AML-193 (cell line): ENCODE data around the gene CCDC157.
A peak's percentile ranks its signal among the peaks of the same experiment; 100 is the strongest.

Experiments used
- DNase-seq, 2 experiments: peaks; one replicate each; lab custom pipeline; 2025; lab: John Stamatoyannopoulos, UW

Gene CCDC157

GRCh38 chr22:30356449-30357235 lies at the start of gene CCDC157, which contains the start of gene SF3A1:
Gene CCDC157 (plus strand): TSS chr22:30357007. CDS start chr22:30366001, 8,994 bp downstream.
Gene SF3A1 (minus strand): TSS chr22:30356894. CDS start chr22:30356792, 102 bp downstream.
- DNase-seq = peak; percentile 76 to 78

GRCh38 chr22:30307041-30307574 lies 49.7 kb upstream of the CCDC157 start:
- no peak for DNase-seq

GRCh38 chr22:30308093-30308492 lies 48.7 kb upstream of the CCDC157 start:
- DNase-seq = no peak

GRCh38 chr22:30308518-30309230 lies 48.1 kb upstream of the CCDC157 start:
- DNase-seq = no peak

DNA sequence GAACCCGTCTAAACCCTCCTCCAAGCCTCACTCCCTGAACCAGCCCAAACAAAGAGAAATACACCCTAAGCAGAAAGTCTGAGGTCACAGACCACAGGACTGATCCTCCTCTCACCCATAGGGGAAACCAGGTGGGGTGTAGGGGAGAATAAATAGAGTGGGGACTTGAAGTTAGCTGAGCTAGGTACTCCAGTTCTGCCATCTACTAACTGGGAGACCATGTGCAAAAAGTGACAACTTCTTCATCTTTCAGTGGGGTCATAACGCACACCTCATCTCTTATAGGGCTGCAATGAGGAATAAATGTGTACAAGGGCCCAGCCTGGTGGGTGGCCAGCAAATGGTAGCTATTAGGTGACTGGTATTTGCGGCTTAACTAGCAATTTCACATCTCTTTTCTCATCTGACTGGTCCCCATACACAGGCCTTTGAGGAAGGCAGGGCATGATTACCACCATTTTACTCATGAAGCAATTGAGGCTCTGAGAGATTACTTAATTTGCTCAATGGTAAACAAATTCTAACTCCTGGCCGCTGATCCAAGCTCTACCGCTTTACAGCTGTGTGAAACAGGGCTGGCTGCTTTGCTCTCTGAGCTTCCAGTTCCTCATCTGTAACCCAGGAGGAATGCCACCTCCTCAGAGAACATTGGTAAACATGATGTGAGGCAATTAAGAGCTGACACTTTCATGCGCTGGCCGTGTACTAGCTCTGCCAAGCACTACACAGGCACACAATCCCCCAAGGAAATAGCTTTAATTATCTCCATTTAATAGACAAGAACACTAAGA lies 46.7 kb upstream of the CCDC157 start:
- DNase-seq = no peak

DNA sequence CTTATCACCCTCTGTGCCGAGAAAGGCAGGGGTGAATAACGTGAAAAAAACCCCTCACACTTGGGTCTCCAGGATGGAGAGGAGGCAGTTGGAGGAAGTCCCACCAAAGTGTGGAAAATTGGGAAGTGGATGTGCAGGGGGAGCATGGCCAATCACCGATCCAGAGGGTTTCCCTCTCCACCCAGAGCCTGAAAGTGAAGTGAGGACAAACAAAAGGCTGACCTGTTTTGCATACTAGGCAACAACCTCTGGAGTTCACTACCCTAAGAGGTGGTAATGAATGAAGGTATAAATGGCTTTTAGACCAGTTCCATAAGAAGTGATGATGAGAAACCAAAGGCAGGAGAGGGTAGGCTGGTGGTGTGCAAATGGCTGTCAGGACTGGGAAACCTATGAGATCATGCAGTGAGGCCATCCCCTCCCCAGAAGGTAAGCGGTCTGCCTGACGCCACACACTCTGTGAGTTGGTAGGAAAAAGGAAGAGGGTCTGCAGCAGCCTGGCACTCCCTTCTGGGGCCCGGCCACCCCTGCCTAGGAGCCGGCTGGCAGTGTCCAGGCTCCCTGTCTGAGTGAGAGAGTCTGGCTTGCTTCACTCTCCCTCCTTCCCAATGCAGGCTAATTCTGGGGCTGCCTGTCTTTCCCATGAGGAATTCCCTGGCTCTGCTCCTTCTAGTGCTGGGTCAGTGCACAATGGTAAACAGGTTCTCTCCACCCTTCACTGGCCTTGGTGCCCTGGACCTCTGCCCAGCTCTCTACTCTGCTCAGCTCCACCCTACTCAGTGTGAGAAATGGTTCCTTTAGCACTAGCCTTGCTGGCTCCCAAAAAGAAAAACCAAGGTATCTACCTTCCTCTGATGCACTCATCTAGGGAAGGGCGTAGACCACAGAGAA lies 45.7 kb upstream of the CCDC157 start:
- no peak for DNase-seq

DNA sequence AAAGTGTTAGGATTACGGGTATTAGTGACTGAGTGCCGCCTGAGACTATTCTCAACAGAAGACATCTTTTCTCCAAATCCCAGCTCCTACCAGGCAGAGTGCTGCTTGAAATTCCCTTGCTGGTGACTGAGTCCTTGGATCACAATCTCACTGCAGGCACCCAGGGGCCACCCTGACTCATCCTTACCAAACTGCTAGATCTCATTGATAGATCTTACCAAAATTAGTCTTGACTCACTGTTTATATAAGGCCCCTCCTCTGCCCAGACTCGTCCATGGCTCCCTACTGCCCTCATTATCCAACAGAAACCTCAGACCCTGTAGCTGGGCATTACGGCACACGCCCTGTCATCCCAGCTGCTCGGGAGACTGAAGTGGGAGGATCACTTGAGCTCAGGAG lies 44.8 kb upstream of the CCDC157 start:
- no peak for DNase-seq

DNA sequence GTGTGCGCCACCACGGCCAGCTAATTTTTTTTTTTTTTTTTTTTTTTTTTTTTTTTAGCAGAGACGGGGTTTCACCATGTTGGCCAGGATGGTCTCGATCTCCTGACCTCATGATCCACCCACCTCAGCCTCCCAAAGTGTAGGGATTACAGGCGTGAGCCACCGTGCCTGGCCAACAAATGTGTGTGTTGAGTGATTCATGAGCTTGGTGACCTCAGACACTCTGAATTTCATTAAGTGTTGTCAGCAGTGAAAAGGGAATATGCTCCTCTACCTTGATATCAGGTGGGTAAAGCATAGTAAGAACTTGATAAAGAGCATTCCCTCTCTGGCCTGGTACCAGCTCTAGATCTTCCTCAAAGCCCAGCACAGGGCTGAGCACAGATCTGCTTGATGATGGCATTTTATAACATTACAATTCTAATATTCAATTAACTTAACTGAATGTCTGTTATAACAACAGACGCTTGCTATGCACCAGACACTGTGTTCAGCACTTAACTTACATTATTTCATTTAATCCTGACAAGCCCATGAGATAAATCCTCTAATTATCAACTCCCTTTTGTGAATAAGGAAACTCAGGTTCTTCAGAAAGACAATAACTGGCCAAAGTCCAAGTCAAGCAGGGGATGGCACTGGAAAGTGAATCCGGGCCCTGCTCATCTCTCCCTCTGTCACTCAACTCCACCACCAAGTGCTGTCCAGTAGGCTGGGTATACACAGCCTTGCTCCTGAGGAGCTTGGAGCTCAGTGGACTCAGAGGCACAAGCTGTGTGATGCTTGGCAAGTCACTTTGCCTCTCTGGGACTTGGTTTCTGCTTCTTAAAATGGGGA lies 43.1 kb upstream of the CCDC157 start:
- DNase-seq = no peak

- no peak for DNase-seq
These were observed 41.9 kb upstream of the CCDC157 start for GRCh38 chr22:30314915-30315314.

GRCh38 chr22:30315962-30316576 lies 40.7 kb upstream of the CCDC157 start:
- no peak for DNase-seq

DNA sequence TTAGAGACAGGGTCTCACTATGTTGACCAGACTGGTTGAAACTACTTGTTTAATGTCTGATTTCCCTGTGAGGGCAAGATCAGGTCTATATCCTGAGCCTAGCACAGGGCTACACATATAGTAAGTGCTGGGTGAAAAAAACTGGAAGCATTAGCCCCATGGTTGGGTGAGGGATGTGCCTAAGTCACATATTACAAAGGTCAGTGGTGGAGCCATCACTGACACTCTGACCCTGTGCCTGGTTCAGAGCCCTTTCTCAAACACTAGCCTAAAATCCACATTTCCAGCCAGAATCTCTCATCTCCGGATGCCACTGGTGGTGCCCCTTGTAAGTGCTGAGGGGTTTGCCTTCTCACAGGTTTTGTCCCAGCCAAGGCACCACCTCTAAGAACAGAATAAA lies 39.0 kb upstream of the CCDC157 start:
- DNase-seq = no peak

DNA sequence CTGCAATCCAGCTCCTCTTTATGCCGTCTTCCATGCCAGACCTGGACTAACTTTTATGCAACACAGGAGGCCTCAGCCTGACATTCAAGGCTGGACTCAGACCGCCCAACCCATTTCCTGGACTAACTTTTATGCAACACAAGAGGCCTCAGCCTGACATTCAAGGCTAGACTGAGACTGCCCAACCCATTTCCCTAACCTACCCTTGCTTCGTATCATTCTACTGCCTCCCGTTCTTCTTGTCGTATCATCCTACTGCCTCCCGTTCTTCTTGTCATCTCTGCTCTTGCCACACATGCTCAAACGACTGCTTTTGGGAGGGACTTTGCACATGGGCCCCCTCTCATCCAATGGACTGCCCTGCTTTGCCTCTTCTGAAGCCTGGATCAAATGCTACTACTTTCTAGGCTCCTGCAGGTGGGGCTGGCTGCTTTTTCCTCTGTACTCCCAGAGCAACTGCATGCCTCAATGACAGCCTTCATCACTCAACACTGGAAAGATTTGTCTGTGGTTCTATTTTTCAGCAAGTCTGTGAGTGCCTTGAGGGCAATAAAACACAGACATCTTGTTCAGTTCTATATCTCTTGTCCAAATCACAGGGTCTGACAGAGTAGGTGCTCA lies 37.9 kb upstream of the CCDC157 start:
- no peak for DNase-seq

GRCh38 chr22:30320021-30320556 lies 36.7 kb upstream of the CCDC157 start:
- DNase-seq = no peak

DNA sequence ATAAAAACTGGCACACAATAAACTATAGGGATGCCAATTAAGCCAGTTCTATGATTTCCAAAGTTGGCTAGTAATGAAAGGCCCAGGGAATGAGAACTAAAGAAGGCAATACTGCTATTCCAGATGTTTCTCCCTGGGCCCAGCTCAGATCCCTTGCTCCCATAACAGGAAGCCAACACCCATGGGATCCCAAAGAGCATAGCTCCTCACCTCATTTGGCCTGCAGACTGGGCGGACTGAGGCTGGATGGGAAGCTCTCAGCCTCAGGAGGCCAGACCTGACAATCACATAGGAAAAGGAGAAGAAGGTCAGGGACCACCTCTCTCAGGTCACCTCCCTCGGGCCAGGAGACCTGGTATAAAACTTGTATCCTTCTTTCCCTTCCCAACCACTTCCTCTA lies 35.3 kb upstream of the CCDC157 start:
- no peak for DNase-seq

DNA sequence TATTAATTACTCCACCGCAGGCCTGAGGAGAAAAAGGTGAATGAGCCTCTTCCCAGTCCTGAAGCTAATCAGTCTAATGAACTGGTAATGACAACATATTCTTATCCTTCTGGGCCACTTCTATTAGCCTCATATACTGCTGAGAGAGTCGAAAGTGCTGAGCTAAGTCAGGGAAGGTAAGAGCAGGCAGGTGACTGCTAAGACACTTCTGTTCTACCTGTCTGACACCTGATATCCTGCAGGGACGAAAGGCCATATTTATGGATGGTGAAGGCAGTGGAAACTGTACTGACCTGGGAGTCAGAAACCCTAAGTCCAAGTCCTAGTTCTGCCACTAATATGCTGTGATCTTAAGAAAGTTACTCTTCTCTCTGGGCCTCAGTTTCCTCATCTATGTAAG lies 33.6 kb upstream of the CCDC157 start:
- no peak for DNase-seq

- DNase-seq = no peak
These were observed 32.6 kb upstream of the CCDC157 start for GRCh38 chr22:30324014-30324730.

DNA sequence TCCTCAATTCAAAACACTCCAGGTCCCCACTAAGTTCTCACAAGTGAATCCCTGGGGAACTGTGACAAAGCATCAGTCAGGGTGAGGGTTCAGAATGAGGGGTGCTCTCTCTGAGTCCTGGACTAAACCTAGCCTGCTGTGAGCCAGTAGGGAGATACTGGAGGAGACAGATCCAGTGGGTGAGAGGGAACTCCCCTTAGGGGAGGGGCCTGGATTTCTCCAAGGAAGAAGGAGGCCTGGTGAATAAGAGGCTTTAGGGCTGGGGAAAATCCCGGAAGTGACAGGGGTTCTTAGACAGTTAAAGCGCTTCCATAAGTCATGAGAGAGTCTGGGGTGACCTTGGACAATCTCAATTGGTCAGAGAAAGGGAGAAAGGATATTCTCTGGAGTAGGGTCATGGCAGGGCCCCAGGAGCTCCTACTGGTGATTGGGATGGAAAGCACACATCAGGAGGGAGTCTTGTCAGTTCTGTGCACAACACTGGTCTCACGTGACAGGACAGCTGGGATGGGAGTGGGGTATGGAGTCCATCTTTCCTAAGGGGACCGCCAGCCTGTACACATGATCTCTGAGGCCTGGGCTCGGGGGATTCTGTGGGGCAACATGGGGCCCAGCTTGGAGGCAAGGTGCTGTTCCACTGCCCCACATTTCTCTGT lies 31.6 kb upstream of the CCDC157 start:
- no peak for DNase-seq

GRCh38 chr22:30325724-30326254 lies 31.0 kb upstream of the CCDC157 start:
- no peak for DNase-seq
